Measurements from ENCODE around the gene PRDM11. TPM values are rescaled to one million over a fixed set of nuclear protein-coding genes. Genes with fewer than 3 reads are reported as not detected.

Gene PRDM11
- total RNA-seq, 1 experiment from 2014 or later, result 4.0 TPM

- H3K27me3 Mint-ChIP-seq (ENCODE audit: insufficient read depth, unreplicated experiment), result no peaks in the 10 kb centered on the region
- CTCF ChIA-PET, result interaction anchor here (2.4 kb wide), 1 partner anchor 81 kb away, joined by 8 read pairs; no protein-coding TSS in a partner anchor
- no TSS peak for BruUV-seq (replicated peaks)
- intact Hi-C loops (cut with micrococcal nuclease), result no loop called here
- TF ChIP-seq CTCF (IDR thresholded peaks at IDR 0.05; ENCODE audit: unreplicated experiment), result no peak
- H3K4me3 Mint-ChIP-seq (ENCODE audit: unreplicated experiment), result no peak overlapping the region
- H3K9me3 Mint-ChIP-seq (ENCODE audit: unreplicated experiment), result no peaks in the 10 kb centered on the region
- H3K36me3 Mint-ChIP-seq (ENCODE audit: insufficient read depth, unreplicated experiment), result no peaks in the 10 kb centered on the region
- H3K4me1 Mint-ChIP-seq (ENCODE audit: insufficient read depth, unreplicated experiment), result no peaks in the 10 kb centered on the region
- POLR2A ChIA-PET, result no interaction called here
- H3K27ac Mint-ChIP-seq (ENCODE audit: low read depth, unreplicated experiment), result no peak overlapping the region
- no peak for DNase-seq (ENCODE audit: unreplicated experiment)
Measured at GRCh38 chr11:45185228-45185729, 38.8 kb downstream of the PRDM11 start.

GRCh38 chr11:45187375-45187774 is 40.9 kb downstream of the PRDM11 start:
- no peak overlapping the region for H3K27ac Mint-ChIP-seq (ENCODE audit: low read depth, unreplicated experiment)
- DNase-seq (ENCODE audit: unreplicated experiment), result no peak
- no peaks in the 10 kb centered on the region for H3K4me1 Mint-ChIP-seq (ENCODE audit: insufficient read depth, unreplicated experiment)
- ChIA-PET POLR2A (no interaction called here), CTCF (no interaction called here)
- no peaks in the 10 kb centered on the region for H3K9me3 Mint-ChIP-seq (ENCODE audit: unreplicated experiment)
- no peak overlapping the region for H3K4me3 Mint-ChIP-seq (ENCODE audit: unreplicated experiment)
- BruUV-seq (replicated peaks), result no TSS peak
- intact Hi-C loops (cut with micrococcal nuclease), result no loop called here
- no peak for TF ChIP-seq CTCF (IDR thresholded peaks at IDR 0.05; ENCODE audit: unreplicated experiment)
- no peaks in the 10 kb centered on the region for H3K36me3 Mint-ChIP-seq (ENCODE audit: insufficient read depth, unreplicated experiment)
- H3K27me3 Mint-ChIP-seq (ENCODE audit: insufficient read depth, unreplicated experiment), result no peaks in the 10 kb centered on the region

- Mint-ChIP-seq H3K4me1 (ENCODE audit: insufficient read depth, unreplicated experiment) (no peaks in the 10 kb centered on the region), H3K27ac (ENCODE audit: low read depth, unreplicated experiment) (no peak overlapping the region), H3K4me3 (ENCODE audit: unreplicated experiment) (no peak overlapping the region), H3K27me3 (ENCODE audit: insufficient read depth, unreplicated experiment) (no peaks in the 10 kb centered on the region), H3K9me3 (ENCODE audit: unreplicated experiment) (no peaks in the 10 kb centered on the region), H3K36me3 (ENCODE audit: insufficient read depth, unreplicated experiment) (no peaks in the 10 kb centered on the region)
- POLR2A ChIA-PET, result no interaction called here
- CTCF ChIA-PET, result interaction anchor here (1.1 to 1.6 kb wide), 2 partner anchors 78 to 145 kb away, joined by 3 read pairs; no protein-coding TSS in a partner anchor
- no TSS peak for BruUV-seq (replicated peaks)
- TF ChIP-seq CTCF (IDR thresholded peaks at IDR 0.05; ENCODE audit: unreplicated experiment), result no peak
- DNase-seq (ENCODE audit: unreplicated experiment), result no peak
- intact Hi-C loops (cut with micrococcal nuclease), result no loop called here
Measured at GRCh38 chr11:45188127-45188526, 41.7 kb downstream of the PRDM11 start.

- Mint-ChIP-seq H3K27ac (ENCODE audit: low read depth, unreplicated experiment) (no peak overlapping the region), H3K36me3 (ENCODE audit: insufficient read depth, unreplicated experiment) (no peaks in the 10 kb centered on the region), H3K27me3 (ENCODE audit: insufficient read depth, unreplicated experiment) (no peaks in the 10 kb centered on the region), H3K4me3 (ENCODE audit: unreplicated experiment) (no peak overlapping the region), H3K9me3 (ENCODE audit: unreplicated experiment) (no peaks in the 10 kb centered on the region), H3K4me1 (ENCODE audit: insufficient read depth, unreplicated experiment) (no peaks in the 10 kb centered on the region)
- ChIA-PET POLR2A (no interaction called here), CTCF (interaction anchor here (0.9 to 1.6 kb wide), 4 partner anchors 11 to 144 kb away, joined by 3 to 4 read pairs (median 4); no protein-coding TSS in a partner anchor)
- no peak for TF ChIP-seq CTCF (IDR thresholded peaks at IDR 0.05; ENCODE audit: unreplicated experiment)
- intact Hi-C loops (cut with micrococcal nuclease), result no loop called here
- no TSS peak for BruUV-seq (replicated peaks)
- no peak for DNase-seq (ENCODE audit: unreplicated experiment)
Measured at GRCh38 chr11:45189230-45189629, 42.8 kb downstream of the PRDM11 start.

All from MCF 10A (cell line).